ENCODE data around the gene CCSER1. TPM values are rescaled to one million over a fixed set of nuclear protein-coding genes. Genes with fewer than 3 reads are reported as not detected.

The CCSER1 gene
- total RNA-seq, 1 experiment from 2014 or later = 0.05 TPM

DNA sequence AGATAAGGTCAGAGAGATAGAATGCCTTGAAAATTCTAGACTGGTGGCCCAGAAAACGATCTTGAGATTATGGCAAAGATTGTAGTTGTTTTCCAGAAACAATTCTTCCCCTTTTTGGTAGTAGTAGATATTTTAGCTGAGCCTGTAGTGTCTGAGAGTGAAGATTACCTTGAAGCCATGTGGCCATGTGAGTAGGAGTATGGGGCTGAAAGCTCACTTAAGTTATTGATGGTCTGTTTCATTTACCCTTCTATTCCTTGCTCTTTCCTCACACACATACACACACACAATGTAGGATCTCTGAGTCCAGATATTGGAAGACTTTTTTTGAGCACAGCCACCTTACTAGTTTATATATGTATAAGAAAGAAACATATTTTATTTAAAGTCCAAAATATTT is 1234.9 kb downstream of the CCSER1 start:
- no peak for TF ChIP-seq REST (IDR thresholded peaks at IDR 0.05; ENCODE audit: insufficient read depth in 1 of 2, low read depth in 2 of 2, low read length in 1 of 2)
- no peak for TF ChIP-seq SIN3A (IDR thresholded peaks at IDR 0.05; ENCODE audit: borderline replicate concordance, insufficient read depth, low read depth, low read length)
- TF ChIP-seq, protein P1, sequence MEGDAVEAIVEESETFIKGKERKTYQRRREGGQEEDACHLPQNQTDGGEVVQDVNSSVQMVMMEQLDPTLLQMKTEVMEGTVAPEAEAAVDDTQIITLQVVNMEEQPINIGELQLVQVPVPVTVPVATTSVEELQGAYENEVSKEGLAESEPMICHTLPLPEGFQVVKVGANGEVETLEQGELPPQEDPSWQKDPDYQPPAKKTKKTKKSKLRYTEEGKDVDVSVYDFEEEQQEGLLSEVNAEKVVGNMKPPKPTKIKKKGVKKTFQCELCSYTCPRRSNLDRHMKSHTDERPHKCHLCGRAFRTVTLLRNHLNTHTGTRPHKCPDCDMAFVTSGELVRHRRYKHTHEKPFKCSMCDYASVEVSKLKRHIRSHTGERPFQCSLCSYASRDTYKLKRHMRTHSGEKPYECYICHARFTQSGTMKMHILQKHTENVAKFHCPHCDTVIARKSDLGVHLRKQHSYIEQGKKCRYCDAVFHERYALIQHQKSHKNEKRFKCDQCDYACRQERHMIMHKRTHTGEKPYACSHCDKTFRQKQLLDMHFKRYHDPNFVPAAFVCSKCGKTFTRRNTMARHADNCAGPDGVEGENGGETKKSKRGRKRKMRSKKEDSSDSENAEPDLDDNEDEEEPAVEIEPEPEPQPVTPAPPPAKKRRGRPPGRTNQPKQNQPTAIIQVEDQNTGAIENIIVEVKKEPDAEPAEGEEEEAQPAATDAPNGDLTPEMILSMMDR (IDR thresholded peaks at IDR 0.05) = no peak
- no peak for TF ChIP-seq POLR2AphosphoS5 (IDR thresholded peaks at IDR 0.05; ENCODE audit: low read depth, low read length)
- no peak for TF ChIP-seq TCF7L2 (IDR thresholded peaks at IDR 0.05; ENCODE audit: low read depth, low read length)
- ChIA-PET POLR2A (no interaction called here), CTCF (no interaction called here)
- no peak for ATAC-seq
- BruUV-seq (replicated peaks) = no TSS peak
- intact Hi-C loops (cut with micrococcal nuclease; ENCODE audit: unreplicated experiment) (no loop called here), in situ Hi-C loops (cut with HindIII; ENCODE audit: low pct_unique_long_range_greater_than_20kb, low sequenced_read_pairs) (no loop called here)
- H3K27ac ChIP-seq (ENCODE audit: low read length) = no peak overlapping the region
- H3K9me3 ChIP-seq (ENCODE audit: control insufficient read depth, insufficient read depth, low read depth, low read length) = no peaks in the 10 kb centered on the region
- H3K36me3 ChIP-seq (ENCODE audit: control insufficient read depth, insufficient read depth, low read length) = no peaks in the 10 kb centered on the region
- DNase-seq (ENCODE audit: low read depth, low spot score) = no peak
- no peaks in the 10 kb centered on the region for H3K27me3 ChIP-seq (ENCODE audit: control insufficient read depth, insufficient read depth, low read length)
- H3K4me1 ChIP-seq (ENCODE audit: control insufficient read depth, insufficient read depth, low read length) = no peaks in the 10 kb centered on the region
- H3K4me3 ChIP-seq (ENCODE audit: low read depth in 2 of 2, low read length in 2 of 2) = no peak overlapping the region

GRCh38 chr4:91366554-91366953 is 1239.4 kb downstream of the CCSER1 start:
- Histone ChIP-seq H3K27ac (ENCODE audit: low read length) (no peak overlapping the region), H3K36me3 (ENCODE audit: control insufficient read depth, insufficient read depth, low read length) (no peaks in the 10 kb centered on the region), H3K9me3 (ENCODE audit: control insufficient read depth, insufficient read depth, low read depth, low read length) (no peaks in the 10 kb centered on the region), H3K4me1 (ENCODE audit: control insufficient read depth, insufficient read depth, low read length) (no peaks in the 10 kb centered on the region), H3K4me3 (ENCODE audit: low read depth in 2 of 2, low read length in 2 of 2) (no peak overlapping the region), H3K27me3 (ENCODE audit: control insufficient read depth, insufficient read depth, low read length) (no peaks in the 10 kb centered on the region)
- intact Hi-C loops (cut with micrococcal nuclease; ENCODE audit: unreplicated experiment) = no loop called here
- in situ Hi-C loops (cut with HindIII; ENCODE audit: low pct_unique_long_range_greater_than_20kb, low sequenced_read_pairs) = no loop called here
- no peak for ATAC-seq
- ChIA-PET POLR2A (no interaction called here), CTCF (no interaction called here)
- TF ChIP-seq TCF7L2 (IDR thresholded peaks at IDR 0.05; ENCODE audit: low read depth, low read length) = no peak
- TF ChIP-seq POLR2AphosphoS5 (IDR thresholded peaks at IDR 0.05; ENCODE audit: low read depth, low read length) = no peak
- TF ChIP-seq SIN3A (IDR thresholded peaks at IDR 0.05; ENCODE audit: borderline replicate concordance, insufficient read depth, low read depth, low read length) = no peak
- TF ChIP-seq, protein P1 (IDR thresholded peaks at IDR 0.05) = no peak
- no peak for DNase-seq (ENCODE audit: low read depth, low spot score)
- BruUV-seq (replicated peaks) = no TSS peak
